Aorta (tissue), 5 donors: Measurements from ENCODE around the gene OLFML1. TPM values are rescaled to one million over a fixed set of nuclear protein-coding genes. Genes with fewer than 3 reads are reported as not detected.
A peak's percentile ranks its signal among the peaks of the same experiment; 100 is the strongest.

ENCODE experiments used
- ATAC-seq: fragments of 200-7000 bp; cut with Tn5 transposase; one replicate; pipeline ENCODE4 v1.9.1; 2022; ENCODE audit warnings: moderate library complexity; ENCODE audit not compliant: low FRiP score
- DNase-seq, 2 donors: peaks; one replicate each; pipeline ENCODE4 v3.0.0-alpha.2; 2020
- H3K27ac ChIP-seq, 2 donors: one replicate each; pipeline ENCODE4 v1.5.1; 2013; ENCODE audit warnings: low read length in 2 of 2, mild to moderate bottlenecking in 2 of 2, moderate library complexity in 2 of 2, control low read depth in 1 of 2, inconsistent platforms in 1 of 2, low read depth in 1 of 2
- H3K27me3 ChIP-seq, 2 donors: one replicate each; pipeline ENCODE4 v1.6.1; 2013; ENCODE audit warnings: control low read depth in 1 of 2, low read length in 1 of 2, mild to moderate bottlenecking in 1 of 2, moderate library complexity in 1 of 2; ENCODE audit not compliant: insufficient read depth in 2 of 2, control insufficient read depth in 1 of 2
- H3K36me3 ChIP-seq, 2 donors: one replicate each; pipeline ENCODE4 v1.6.1; 2013; ENCODE audit warnings: control low read depth in 1 of 2, low read length in 1 of 2, mild to moderate bottlenecking in 1 of 2; ENCODE audit not compliant: insufficient read depth in 2 of 2, control insufficient read depth in 1 of 2
- H3K4me1 ChIP-seq, 2 donors: one replicate each; pipeline ENCODE4 v1.6.1; 2013; ENCODE audit warnings: low read length in 2 of 2, control low read depth in 1 of 2, mild to moderate bottlenecking in 1 of 2, moderate library complexity in 1 of 2; ENCODE audit not compliant: insufficient read depth in 2 of 2, control insufficient read depth in 1 of 2
- H3K4me3 ChIP-seq, 2 donors: one replicate each; pipeline ENCODE4 v1.5.1; 2013; ENCODE audit warnings: low read length in 2 of 2, control low read depth in 1 of 2, mild to moderate bottlenecking in 1 of 2
- H3K9me3 ChIP-seq: one replicate; pipeline ENCODE4 v1.6.1; 2013; ENCODE audit warnings: mild to moderate bottlenecking, low read length; ENCODE audit not compliant: control insufficient read depth
- WGBS, 2 donors: extraction: QIAGEN DNeasy Blood & Tissue Kit; methylation state at CpG; one replicate each; pipeline ENCODE4 v1.1.7; 2013; 5-methylcytosine and 5-hydroxymethylcytosine counted together
- intact Hi-C, 2 donors: fragments of 100-400 bp; cut with DNase I; formaldehyde crosslinking; loops; one replicate each; pipeline versions ENCODE4 v1.14.2 to v1.15.0; 2022
- polyA plus RNA-seq, 2 donors: library from polyadenylated mRNA; stranded (reverse); fragments of 200-250 nt; gene quantifications; one replicate each; pipeline ENCODE4 v1.2.3, GENCODE V29; 2013
- total RNA-seq, 2 donors: library from RNA; stranded (reverse); fragmentation: NEBNext Ultra II Directional; extraction: Animal tissue kit (Norgen Biotek cat#: 25700); gene quantifications; one replicate each; pipeline ENCODE4 v1.2.1, GENCODE V29; 2021
- donor health status: healthy with polysubstance abuse.
- donor health status: Bipolar disorder and iron deficiency.
- donor health status: DM: no; HTN: no; CAD: no.
- donor health status: DM: no; HTN: no; CAD: no.
- donor health status: DM: yes; HTN: yes; CAD: no.

Gene OLFML1
- total and polyA plus RNA-seq, 4 donors: 4.9 to 41.0 (median 18.1) TPM

GRCh38 chr11:7537265-7537664 is 52.0 kb downstream of the OLFML1 start:
- no peak overlapping the region for H3K27ac ChIP-seq

GRCh38 chr11:7538031-7538430 is 52.7 kb downstream of the OLFML1 start:
- H3K9me3 ChIP-seq: no peaks in the 10 kb centered on the region
- no peaks in the 10 kb centered on the region for H3K27me3 ChIP-seq
- no peak overlapping the region for H3K4me3 ChIP-seq
- H3K27ac ChIP-seq: no peak overlapping the region
- ATAC-seq (no peak), DNase-seq (peak in 1 of 2 donors; percentile 66)
- WGBS, 2 donors: 85 to 88% methylated on average over 8 of the region's 8 CpGs
- H3K36me3 ChIP-seq: no peaks in the 10 kb centered on the region
- no peaks in the 10 kb centered on the region for H3K4me1 ChIP-seq
- intact Hi-C loops: no loop called here

More at GRCh38 chr11:7537265-7537664, 52.0 kb downstream of the OLFML1 start:
- Histone ChIP-seq H3K4me3 (no peak overlapping the region), H3K36me3 (no peaks in the 10 kb centered on the region), H3K9me3 (no peaks in the 10 kb centered on the region), H3K4me1 (no peaks in the 10 kb centered on the region), H3K27me3 (no peaks in the 10 kb centered on the region)
- DNase-seq (no peak), ATAC-seq (no peak)
- 80 to 87% methylated on average over 6 of the region's 6 CpGs for WGBS, 2 donors
- intact Hi-C loops: no loop called here

- Histone ChIP-seq H3K4me1 (no peaks in the 10 kb centered on the region), H3K9me3 (no peaks in the 10 kb centered on the region), H3K36me3 (no peaks in the 10 kb centered on the region), H3K27me3 (no peaks in the 10 kb centered on the region), H3K27ac (no peak overlapping the region), H3K4me3 (no peak overlapping the region)
- ATAC-seq (peak; percentile 36), DNase-seq (no peak)
- intact Hi-C loops: no loop called here
- whole genome bisulfite sequencing, 2 donors: 88 to 90% methylated on average over 12 of the region's 12 CpGs
These were observed 53.5 kb downstream of the OLFML1 start for GRCh38 chr11:7538466-7539454.

GRCh38 chr11:7540830-7541555 is 55.7 kb downstream of the OLFML1 start:
- H3K9me3 ChIP-seq: no peaks in the 10 kb centered on the region
- WGBS, 2 donors: 93 to 94% methylated on average over 8 of the region's 8 CpGs

GRCh38 chr11:7543302-7543701 is 58.0 kb downstream of the OLFML1 start:
- H3K4me3 ChIP-seq: no peak overlapping the region
- DNase-seq: no peak
- no peaks in the 10 kb centered on the region for H3K36me3 ChIP-seq
- no peaks in the 10 kb centered on the region for H3K9me3 ChIP-seq
- ATAC-seq: no peak
- H3K27me3 ChIP-seq: no peaks in the 10 kb centered on the region
- intact Hi-C loops: no loop called here
- H3K4me1 ChIP-seq: no peaks in the 10 kb centered on the region
- no peak overlapping the region for H3K27ac ChIP-seq
- 91 to 95% methylated on average over 1 of the region's 1 CpG for WGBS, 2 donors

More at GRCh38 chr11:7540830-7541555, 55.7 kb downstream of the OLFML1 start:
- no peaks in the 10 kb centered on the region for H3K36me3 ChIP-seq
- H3K27me3 ChIP-seq: no peaks in the 10 kb centered on the region
- ATAC-seq: no peak
- intact Hi-C loops: no loop called here
- H3K4me1 ChIP-seq: no peaks in the 10 kb centered on the region
- H3K4me3 ChIP-seq: no peak overlapping the region
- no peak for DNase-seq
- no peak overlapping the region for H3K27ac ChIP-seq

GRCh38 chr11:7544021-7544420 is 58.7 kb downstream of the OLFML1 start:
- H3K36me3 ChIP-seq: no peaks in the 10 kb centered on the region
- H3K27ac ChIP-seq: no peak overlapping the region
- H3K27me3 ChIP-seq: no peaks in the 10 kb centered on the region
- DNase-seq (no peak), ATAC-seq (no peak)
- no peaks in the 10 kb centered on the region for H3K4me1 ChIP-seq
- H3K4me3 ChIP-seq: no peak overlapping the region
- intact Hi-C loops: no loop called here
- H3K9me3 ChIP-seq: no peaks in the 10 kb centered on the region
- 98% methylated on average over 3 of the region's 3 CpGs for whole genome bisulfite sequencing, 2 donors

- ATAC-seq: no peak
- no peaks in the 10 kb centered on the region for H3K9me3 ChIP-seq
- DNase-seq: no peak
- H3K27me3 ChIP-seq: no peaks in the 10 kb centered on the region
- 92 to 94% methylated on average over 4 of the region's 4 CpGs for WGBS, 2 donors
- intact Hi-C loops: no loop called here
- H3K4me1 ChIP-seq: no peaks in the 10 kb centered on the region
- H3K4me3 ChIP-seq: no peak overlapping the region
- no peaks in the 10 kb centered on the region for H3K36me3 ChIP-seq
- H3K27ac ChIP-seq: no peak overlapping the region
These were observed 60.3 kb downstream of the OLFML1 start for GRCh38 chr11:7545611-7546010.

- no peak for ATAC-seq
- WGBS, 2 donors: 96 to 98% methylated on average over 3 of the region's 3 CpGs
These were observed 61.1 kb downstream of the OLFML1 start for GRCh38 chr11:7546324-7546791.

More at GRCh38 chr11:7546324-7546791, 61.1 kb downstream of the OLFML1 start:
- H3K27ac ChIP-seq: no peak overlapping the region
- no peak overlapping the region for H3K4me3 ChIP-seq
- intact Hi-C loops: no loop called here
- no peak for DNase-seq
- H3K27me3 ChIP-seq: no peaks in the 10 kb centered on the region
- no peaks in the 10 kb centered on the region for H3K4me1 ChIP-seq
- H3K9me3 ChIP-seq: no peaks in the 10 kb centered on the region
- no peaks in the 10 kb centered on the region for H3K36me3 ChIP-seq
